Inferior parietal cortex (tissue), 1 donor: ENCODE measurements around the gene ICAM3.
"Not testable (repeated sequence)": the region's sequence is repeated elsewhere in the genome, so short reads cannot be mapped to it uniquely, and the experiment has no call there.

Source experiments
- DNase-seq: peaks from one replicate; pipeline ENCODE4 v3.0.0-alpha.2; 2016; ENCODE audit errors: extremely low spot score

ICAM3 gene

GRCh38 chr19:10346509-10346908 is 7.1 kb upstream of the ICAM3 start:
- DNase-seq: peak; percentile 13

- peak; percentile 24 for DNase-seq
Observed at GRCh38 chr19:10344780-10345179, 5.4 kb upstream of the ICAM3 start.

- DNase-seq: no peak
Observed at GRCh38 chr19:10343495-10343894, 4.1 kb upstream of the ICAM3 start.

DNA sequence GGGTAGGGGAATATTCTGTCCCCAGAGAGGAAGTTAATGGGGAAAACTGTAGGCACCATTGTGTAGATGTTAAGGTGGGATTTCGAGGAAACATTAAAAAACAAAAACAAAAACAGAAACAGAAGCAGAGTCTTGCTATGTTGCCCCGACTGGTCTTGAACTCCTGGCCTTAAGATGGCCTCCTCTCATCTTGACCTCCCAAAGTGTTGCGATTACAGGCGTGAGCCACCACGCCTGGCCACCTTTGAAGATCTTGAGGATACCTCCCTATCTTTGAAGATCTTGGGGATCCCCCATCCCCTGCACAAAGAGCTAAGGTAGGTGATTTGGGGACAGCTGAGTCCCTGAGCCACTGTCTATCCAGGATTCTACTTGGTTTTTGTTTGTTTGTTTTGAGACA is 553 bp upstream of the ICAM3 start:
- no peak for DNase-seq

GRCh38 chr19:10338940-10339339 is 484 bp downstream of the ICAM3 start:
- no peak for DNase-seq

DNA sequence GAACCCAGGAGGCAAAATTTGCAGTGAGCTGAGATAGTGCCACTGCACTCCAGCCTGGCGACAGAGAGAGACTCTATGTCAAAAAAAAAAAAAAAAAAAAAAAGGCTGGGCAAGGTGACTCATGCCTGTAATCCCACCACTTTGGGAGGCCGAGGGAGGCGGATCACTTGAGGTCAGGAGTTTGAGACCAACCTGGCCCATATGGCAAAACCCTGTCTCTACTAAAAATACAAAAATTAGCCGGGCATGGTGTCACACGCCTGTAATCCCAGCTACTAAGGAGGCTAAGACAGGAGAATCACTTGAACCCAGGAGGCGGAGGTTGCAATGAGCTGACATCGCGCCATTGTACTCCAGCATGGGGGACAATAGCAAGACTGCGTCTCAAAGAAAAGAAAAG is 2.7 kb downstream of the ICAM3 start:
- DNase-seq: not testable (repeated sequence)

- no peak for DNase-seq
Observed at GRCh38 chr19:10335352-10335985, 4.0 kb downstream of the ICAM3 start.

DNA sequence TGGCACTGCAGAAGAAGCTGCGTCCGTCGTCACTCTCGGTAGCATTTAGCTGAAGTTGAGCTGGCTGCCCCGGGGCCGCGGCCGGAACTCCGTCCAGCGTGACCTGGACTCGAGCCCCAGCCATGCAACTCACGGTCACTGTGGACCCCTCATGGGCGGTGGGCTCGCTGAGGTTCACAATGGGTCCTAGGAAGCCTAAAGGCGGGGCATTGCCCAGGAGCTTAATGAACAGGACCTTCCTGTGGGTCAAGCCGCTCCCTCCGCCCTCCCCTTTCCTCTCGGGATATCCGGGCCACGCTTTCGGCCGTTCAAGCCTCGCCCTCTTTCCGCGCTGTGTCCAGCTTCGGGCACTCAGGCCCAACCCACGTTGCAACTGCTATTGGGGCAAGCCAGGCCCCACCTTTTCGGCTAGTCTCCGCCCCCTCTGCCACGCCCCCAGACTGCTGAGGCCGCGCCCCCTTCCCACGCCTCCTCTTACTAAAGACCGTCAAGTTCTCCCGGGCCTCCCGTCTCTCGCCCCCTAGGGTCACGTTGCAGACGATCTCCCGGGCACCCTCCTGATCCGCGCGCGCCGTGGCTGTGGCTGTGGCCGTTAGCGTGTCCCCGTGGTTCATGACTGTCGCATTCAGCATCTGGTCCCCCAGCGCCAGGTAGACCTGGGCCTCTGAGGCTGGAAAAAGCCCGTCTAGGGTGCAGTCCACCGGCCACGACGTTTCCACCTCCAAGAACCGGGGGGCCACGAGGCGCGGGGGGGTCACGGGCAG is 4.7 kb downstream of the ICAM3 start:
- peak; percentile 63 for DNase-seq

GRCh38 chr19:10333758-10334587 is 5.5 kb downstream of the ICAM3 start:
- no peak for DNase-seq

DNA sequence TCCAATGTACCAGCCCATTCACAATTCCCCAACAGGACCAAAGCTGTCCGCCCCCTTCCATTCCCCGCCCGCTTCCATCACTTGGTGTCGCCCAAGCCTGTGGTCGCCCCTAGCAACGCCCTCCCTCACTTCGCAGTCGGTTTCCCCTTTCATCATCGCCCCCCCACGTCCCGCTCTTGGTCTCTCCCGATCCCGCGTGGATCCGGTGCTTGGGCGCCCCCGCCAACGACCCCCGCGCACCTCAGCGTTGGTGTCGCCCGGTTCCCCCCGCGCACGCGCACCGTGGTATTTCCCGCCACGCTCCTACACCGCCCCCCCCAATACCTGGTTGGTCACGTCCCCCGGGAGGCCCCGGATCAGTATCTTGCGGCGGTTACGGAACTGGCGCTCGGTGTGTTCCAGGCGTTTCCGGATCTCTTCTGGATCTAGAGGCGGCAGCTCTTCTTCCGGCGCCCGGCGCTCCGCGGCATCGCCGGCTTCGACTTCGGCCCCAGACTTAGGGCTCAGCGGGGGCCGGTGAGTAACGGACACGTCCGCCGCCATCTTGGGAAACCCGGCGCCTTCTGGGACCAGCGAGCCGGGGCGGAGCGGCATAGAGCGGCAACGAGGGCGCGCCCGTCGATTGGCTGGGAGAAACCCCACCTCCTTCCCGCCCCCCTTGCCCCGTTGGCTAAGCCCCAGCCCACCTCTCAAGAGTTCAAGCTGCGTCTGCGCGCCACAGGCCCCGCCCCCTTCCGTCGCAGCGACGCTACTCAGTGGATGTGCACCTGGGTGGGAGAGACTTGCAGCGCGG is 6.3 kb downstream of the ICAM3 start, which contains the start of gene RAVER1:
RAVER1 (minus strand) TSS at position 565 of the 793 bp plus-strand sequence; CDS start at position 543, 22 bp downstream.
- peak; percentile 95 for DNase-seq

- DNase-seq: no peak
Observed at GRCh38 chr19:10332158-10332964, 7.1 kb downstream of the ICAM3 start.

DNA sequence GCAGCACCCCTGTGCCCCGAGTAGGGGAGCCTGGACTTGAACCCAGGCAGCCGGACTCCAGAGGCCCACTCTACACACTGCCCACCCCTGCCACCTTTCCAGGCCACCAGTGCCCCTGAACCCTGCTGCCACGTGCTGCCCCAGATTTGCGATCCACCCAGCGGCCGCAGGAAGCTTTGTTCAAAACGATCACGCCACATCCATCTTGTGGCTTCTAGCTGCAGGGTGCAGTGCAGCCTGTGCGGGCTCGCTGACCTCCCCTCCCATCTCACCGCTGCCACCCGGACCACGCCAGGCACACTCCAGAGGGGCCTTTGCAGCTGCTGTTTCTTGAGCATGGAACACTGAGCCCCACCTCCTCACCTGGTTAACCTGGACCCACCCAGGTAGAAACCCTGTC is 9.9 kb downstream of the ICAM3 start:
- DNase-seq: no peak

GRCh38 chr19:10328558-10329429 is 10.6 kb downstream of the ICAM3 start:
- no peak for DNase-seq

- no peak for DNase-seq
Observed at GRCh38 chr19:10327793-10328192, 11.6 kb downstream of the ICAM3 start.

GRCh38 chr19:10325732-10326131 is 13.7 kb downstream of the ICAM3 start:
- DNase-seq: no peak

DNA sequence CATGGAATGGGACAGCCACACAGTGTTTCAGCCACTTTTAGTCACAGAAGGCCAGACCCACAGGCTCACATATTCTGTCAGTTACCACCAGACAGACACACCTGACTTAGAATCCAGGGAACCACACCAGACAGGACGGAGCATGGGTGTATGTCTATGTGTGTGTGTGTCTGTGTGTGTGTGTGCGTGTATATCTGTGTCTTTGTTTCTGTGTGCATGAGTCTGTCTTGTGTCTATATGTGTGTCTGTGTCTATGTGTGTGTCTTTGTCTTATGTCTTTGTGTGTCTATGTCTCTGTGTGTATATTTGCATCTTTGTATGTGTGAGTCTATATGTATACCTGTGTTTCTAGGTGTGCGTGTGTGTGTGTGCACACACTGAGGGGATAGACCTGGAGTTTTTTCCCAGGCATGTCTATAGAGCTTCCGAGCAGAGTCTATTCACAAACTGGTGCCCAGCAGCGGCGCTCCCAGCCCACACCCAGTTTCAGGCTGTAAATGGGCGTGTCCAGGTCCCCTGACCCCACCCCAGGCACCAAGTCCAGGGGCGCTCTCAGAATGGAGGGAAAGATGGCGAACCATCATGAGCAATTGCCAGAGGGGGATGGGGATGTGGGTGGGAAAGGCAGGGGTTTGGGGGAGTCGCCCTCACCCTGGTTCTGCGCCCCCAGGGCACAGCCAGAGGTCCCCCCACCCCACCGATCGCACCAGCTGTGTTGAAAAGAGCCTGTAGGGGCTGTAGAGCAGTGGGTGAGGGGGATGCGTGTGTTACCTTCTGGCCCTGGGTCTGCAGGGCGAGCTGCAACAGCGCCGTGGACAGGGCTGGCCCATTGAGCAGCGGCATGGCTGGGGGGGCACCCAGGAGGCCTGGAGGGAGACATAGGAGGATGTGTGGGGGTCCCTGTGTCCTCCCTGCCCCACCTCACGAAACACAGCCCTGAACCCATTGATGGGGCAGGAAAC is 17.3 kb downstream of the ICAM3 start:
- no peak for DNase-seq

DNA sequence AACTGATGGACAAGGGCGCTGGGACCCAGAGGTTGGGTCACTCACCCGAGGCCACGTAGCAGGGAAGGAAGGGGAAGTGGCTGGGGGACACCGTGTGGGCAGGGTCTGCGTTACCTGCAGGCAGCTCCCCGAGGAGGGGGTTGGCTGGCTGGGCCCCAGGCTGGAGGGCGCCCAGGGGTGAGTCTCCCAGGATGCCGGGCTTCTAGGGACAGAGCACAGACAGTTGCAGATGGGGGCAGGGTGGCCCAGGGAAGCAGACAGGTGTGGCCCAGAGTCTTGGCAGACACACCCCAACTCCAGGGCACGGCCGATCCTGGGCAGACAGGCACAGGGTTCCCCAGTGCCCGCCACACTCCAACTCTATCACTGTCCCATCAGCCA is 18.0 kb downstream of the ICAM3 start:
- DNase-seq: no peak

GRCh38 chr19:10320602-10321416 is 18.6 kb downstream of the ICAM3 start:
- no peak for DNase-seq
